Loucy (cell line): Measurements from ENCODE around the gene ELL.

Experiments
- CTCF ChIP-seq: fragments of 200-600 bp; sonication (generic); conservative IDR thresholded peaks from 2 replicates; pipeline ENCODE4 v1.5.1; 2014; ENCODE audit warnings: mild to moderate bottlenecking, antibody characterized with exemption, low read length
- EZH2phosphoT487 ChIP-seq: fragments of 200-600 bp; IDR thresholded peaks from 2 replicates; pipeline ENCODE4 v1.6.1; 2018; ENCODE audit warnings: antibody characterized with exemption, mild to moderate bottlenecking, moderate library complexity, borderline replicate concordance

GRCh38 chr19:18439910-18440237 lies 82.0 kb downstream of the ELL start:
- no peak for TF ChIP-seq CTCF
- TF ChIP-seq EZH2phosphoT487 = no peak
